Muscle layer of duodenum (tissue), 2 donors: ENCODE measurements around the gene PRR33.

Experiments used
- H3K27ac ChIP-seq: one replicate; pipeline ENCODE4 v1.7.0; 2013; ENCODE audit warnings: mild to moderate bottlenecking, low read length
- H3K27me3 ChIP-seq: one replicate; pipeline ENCODE4 v1.7.0; 2013; ENCODE audit warnings: low read depth, mild to moderate bottlenecking, control low read depth, low read length
- H3K36me3 ChIP-seq, 2 donors: one replicate each; pipeline ENCODE4 v1.7.0; 2013; ENCODE audit warnings: low read length in 2 of 2, control low read depth in 1 of 2, mild to moderate bottlenecking in 1 of 2; ENCODE audit not compliant: insufficient read depth in 2 of 2, control insufficient read depth in 1 of 2
- H3K4me1 ChIP-seq, 2 donors: one replicate each; pipeline ENCODE4 v1.7.0; 2013; ENCODE audit warnings: low read length in 2 of 2, mild to moderate bottlenecking in 2 of 2, control low read depth in 1 of 2, moderate library complexity in 1 of 2; ENCODE audit not compliant: insufficient read depth in 2 of 2, control insufficient read depth in 1 of 2
- H3K4me3 ChIP-seq, 2 donors: one replicate each; pipeline ENCODE4 v1.7.0; 2013; ENCODE audit warnings: low read length in 2 of 2, low read depth in 1 of 2, mild to moderate bottlenecking in 1 of 2
- H3K9me3 ChIP-seq, 2 donors: one replicate each; pipeline ENCODE4 v1.7.0; 2013; ENCODE audit warnings: low read length in 2 of 2, control low read depth in 1 of 2, mild to moderate bottlenecking in 1 of 2; ENCODE audit not compliant: control insufficient read depth in 1 of 2
- donor health status: healthy.

PRR33 gene

DNA sequence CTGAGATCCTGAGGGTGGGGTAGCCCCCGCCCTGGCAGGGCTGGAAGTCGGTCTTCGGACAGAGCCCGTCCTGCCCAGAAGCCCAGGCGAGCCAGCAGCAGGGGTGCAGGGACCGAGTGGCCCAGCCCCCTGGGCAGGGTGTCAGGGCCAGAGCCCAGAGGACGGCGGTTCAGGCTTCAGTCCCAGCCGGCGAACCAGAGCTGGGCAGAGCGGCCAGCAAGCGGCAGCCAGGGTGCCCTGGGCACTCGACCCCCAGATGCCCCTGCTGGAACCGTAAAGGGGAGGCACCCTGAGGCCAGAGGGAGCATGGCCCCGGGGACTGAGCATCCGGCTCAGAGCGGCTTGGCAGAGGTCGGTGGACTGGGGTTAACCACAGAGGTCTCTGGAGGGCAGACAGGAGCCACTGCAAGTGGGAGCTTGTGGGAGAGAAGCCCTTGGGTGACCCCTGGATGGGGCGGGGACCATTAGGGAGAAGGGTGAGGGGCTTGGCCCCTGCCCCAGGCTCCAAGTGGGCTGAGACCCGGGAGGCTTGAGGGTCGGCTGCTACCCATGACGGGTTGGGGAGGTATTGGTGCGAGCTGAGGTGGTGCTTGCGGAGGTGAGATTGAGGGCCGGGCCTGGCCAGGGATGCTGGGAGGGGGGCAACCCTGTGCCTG is 22.9 kb downstream of the PRR33 start:
- Histone ChIP-seq H3K4me3 (peak overlapping the region; percentile 15 to 47), H3K36me3 (no peaks in the 10 kb centered on the region), H3K4me1 (peaks cover 0 to 32% of the 10 kb centered on the region in 2 donors), H3K27ac (no peak overlapping the region), H3K9me3 (no peaks in the 10 kb centered on the region), H3K27me3 (no peaks in the 10 kb centered on the region)

DNA sequence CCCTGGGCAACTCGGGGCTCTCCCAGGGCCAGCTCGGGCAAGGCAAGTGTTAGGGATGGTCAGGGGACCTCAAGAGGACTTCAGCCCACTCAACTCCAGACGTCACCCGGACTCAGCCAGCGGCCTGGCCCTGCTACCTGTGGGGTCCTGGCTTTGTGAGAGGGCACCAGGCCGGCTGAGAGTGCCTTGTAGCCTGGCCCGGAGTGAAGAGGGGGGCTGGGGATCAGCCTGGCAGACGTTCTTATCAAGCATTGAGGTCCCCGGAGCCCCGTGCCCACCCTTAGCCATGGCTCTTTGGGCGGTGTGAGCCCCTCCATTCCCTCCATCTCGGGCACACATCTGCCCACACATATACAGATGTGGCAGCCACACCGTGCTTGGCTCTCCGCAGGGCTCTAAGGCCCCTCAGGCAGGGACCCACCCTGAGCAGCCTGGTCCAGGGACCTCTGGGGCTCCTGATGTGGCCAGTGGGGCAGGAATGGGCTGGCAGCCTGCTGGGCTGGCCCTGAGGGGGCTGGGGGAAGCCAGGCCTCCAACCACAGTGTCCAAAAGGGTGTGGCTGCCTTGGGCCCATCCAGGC is 23.5 kb downstream of the PRR33 start:
- Histone ChIP-seq H3K36me3 (no peaks in the 10 kb centered on the region), H3K27me3 (no peaks in the 10 kb centered on the region), H3K27ac (no peak overlapping the region), H3K4me1 (peaks cover 0 to 38% of the 10 kb centered on the region in 2 donors), H3K9me3 (no peaks in the 10 kb centered on the region), H3K4me3 (peak overlapping the region in 1 of 2 donors; percentile 15)

DNA sequence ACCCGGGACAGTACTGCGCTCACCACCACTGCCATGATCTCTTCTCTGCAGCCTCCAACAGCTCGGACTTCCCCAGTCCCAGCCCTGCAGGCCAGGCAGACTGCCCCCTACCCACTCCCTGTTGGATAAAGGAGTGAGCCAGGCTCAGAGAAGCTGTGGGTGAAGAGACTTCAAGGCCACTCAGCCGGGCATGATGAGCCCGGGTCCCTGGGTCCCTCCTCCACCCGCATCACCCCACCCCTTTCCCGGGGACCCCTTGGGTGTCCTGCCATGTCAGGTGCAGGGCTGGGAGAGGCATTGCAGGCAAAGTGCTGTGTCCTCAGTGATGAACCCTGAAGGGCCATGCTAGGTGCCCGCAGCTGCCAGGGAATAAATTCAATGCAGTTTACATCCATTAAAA is 24.3 kb downstream of the PRR33 start:
- H3K4me3 ChIP-seq: no peak overlapping the region
- no peaks in the 10 kb centered on the region for H3K36me3 ChIP-seq
- H3K9me3 ChIP-seq: no peaks in the 10 kb centered on the region
- no peaks in the 10 kb centered on the region for H3K27me3 ChIP-seq
- peaks cover 0 to 42% of the 10 kb centered on the region in 2 donors for H3K4me1 ChIP-seq
- H3K27ac ChIP-seq: no peak overlapping the region

DNA sequence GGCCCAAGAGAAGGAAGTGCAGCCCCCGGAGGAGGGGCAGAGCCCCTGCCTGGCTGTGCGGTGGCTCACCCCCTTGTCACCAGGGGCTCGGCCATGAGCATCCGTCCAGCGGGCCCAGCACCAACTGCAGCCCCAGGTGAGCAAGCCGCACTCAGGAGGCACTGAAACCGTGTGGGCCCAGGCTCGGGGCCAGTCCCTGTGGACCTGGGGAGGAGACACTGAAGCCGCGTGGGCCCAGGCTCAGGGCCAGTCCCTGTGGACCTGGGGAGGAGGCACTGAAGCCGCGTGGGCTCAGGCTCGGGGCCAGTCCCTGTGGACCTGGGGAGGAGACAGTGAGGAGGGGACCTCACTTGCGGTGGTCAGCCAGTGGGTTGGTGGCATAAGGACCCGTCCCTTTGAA is 24.9 kb downstream of the PRR33 start:
- no peak overlapping the region for H3K27ac ChIP-seq
- peaks cover 0 to 42% of the 10 kb centered on the region in 2 donors for H3K4me1 ChIP-seq
- H3K4me3 ChIP-seq: peak overlapping the region in 1 of 2 donors; percentile 2

DNA sequence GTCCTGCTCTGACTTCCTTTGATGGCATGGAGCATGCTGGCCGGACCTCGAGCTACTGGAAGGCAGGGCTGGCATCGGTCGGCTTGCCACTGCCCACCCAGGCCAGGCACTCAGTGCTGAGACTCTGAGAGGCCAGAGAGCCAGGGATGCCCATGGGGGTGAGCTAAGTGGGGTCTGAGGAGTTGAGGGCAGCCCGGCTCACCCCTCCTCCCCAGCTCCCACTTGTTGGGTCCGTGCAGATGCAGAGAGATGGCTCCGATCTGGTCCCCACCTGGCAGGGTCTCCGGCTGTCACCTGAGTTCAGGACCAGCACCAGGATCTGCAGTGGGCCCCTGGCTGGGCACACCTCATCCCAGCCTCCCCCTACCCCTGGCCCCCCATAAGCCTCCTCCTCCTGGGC is 25.5 kb downstream of the PRR33 start:
- no peaks in the 10 kb centered on the region for H3K9me3 ChIP-seq
- no peaks in the 10 kb centered on the region for H3K27me3 ChIP-seq
- no peaks in the 10 kb centered on the region for H3K36me3 ChIP-seq
- peak overlapping the region in 1 of 2 donors; percentile 58 for H3K4me3 ChIP-seq
- H3K4me1 ChIP-seq: peaks cover 0 to 37% of the 10 kb centered on the region in 2 donors
- no peak overlapping the region for H3K27ac ChIP-seq

More for the DNA sequence above, 24.9 kb downstream of the PRR33 start:
- Histone ChIP-seq H3K36me3 (no peaks in the 10 kb centered on the region), H3K9me3 (no peaks in the 10 kb centered on the region), H3K27me3 (no peaks in the 10 kb centered on the region)

DNA sequence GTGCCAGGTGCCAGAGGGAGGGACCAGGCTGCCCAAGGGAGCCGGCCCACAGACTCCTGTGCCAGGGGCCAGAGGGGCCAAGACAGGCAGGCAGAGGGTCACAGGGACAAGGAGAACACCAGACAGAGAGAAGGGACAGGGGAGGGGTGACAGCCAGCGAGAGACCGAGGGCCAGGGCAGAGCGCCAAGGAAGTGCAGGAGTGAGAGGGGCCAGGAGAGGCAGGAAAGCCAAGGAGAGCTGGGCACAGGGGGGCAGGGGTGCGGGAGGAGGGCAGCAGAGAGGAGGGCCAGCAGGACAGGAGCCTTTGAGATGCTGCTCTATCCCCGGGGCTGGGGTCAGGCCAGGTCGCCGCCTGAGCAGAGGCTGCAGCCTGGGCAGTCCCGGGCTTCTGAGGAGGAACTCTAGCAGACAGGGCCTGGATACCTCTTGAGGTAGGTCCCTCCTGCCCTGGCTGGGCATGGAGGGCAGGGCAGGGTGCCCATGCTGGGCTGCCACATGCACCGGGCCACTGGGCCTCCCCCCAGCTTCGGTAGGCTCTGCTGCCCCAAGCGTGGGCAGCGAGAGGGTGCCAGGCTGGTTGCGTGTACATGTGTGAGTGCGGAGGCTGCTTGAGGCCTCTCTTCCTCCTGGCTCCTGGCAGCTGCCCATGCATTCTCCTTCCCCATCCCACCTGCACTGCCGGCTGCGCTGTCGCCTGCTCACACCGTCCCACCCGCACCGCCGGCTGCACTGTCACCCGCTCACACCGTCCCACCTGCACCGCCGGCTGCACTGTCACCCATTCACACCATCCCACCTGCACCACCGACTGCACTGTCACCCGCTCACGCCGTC is 26.6 kb downstream of the PRR33 start:
- H3K4me1 ChIP-seq: peaks cover 0 to 35% of the 10 kb centered on the region in 2 donors
- peak overlapping the region; percentile 85 for H3K27ac ChIP-seq
- H3K4me3 ChIP-seq: peak overlapping the region; percentile 33 to 58

DNA sequence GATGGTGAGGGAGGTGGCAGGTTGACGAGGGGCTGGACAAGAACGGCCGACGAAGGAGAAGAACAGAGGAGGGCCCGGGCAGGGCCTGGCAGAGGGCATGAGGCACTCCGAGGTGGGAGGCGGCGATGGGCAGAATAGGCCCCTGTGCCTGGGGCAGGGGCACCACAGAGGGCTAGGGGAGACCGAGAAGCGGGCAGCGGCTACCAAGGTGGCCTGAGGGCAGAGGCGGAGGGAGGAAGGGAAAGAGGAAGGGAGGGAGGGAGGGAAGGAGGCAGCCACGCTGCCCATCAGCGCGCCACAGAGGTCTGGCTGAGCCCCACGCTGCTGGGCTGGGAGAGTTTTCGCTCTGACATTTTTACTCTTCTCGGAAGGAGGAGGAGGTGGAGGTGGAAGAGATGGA is 27.5 kb downstream of the PRR33 start:
- Histone ChIP-seq H3K36me3 (no peaks in the 10 kb centered on the region), H3K4me1 (peaks cover 0 to 33% of the 10 kb centered on the region in 2 donors), H3K27ac (peak overlapping the region; percentile 85), H3K4me3 (peak overlapping the region; percentile 42 to 58), H3K9me3 (no peaks in the 10 kb centered on the region), H3K27me3 (no peaks in the 10 kb centered on the region)

More for the DNA sequence above, 26.6 kb downstream of the PRR33 start:
- H3K9me3 ChIP-seq: no peaks in the 10 kb centered on the region
- H3K36me3 ChIP-seq: no peaks in the 10 kb centered on the region
- no peaks in the 10 kb centered on the region for H3K27me3 ChIP-seq

DNA sequence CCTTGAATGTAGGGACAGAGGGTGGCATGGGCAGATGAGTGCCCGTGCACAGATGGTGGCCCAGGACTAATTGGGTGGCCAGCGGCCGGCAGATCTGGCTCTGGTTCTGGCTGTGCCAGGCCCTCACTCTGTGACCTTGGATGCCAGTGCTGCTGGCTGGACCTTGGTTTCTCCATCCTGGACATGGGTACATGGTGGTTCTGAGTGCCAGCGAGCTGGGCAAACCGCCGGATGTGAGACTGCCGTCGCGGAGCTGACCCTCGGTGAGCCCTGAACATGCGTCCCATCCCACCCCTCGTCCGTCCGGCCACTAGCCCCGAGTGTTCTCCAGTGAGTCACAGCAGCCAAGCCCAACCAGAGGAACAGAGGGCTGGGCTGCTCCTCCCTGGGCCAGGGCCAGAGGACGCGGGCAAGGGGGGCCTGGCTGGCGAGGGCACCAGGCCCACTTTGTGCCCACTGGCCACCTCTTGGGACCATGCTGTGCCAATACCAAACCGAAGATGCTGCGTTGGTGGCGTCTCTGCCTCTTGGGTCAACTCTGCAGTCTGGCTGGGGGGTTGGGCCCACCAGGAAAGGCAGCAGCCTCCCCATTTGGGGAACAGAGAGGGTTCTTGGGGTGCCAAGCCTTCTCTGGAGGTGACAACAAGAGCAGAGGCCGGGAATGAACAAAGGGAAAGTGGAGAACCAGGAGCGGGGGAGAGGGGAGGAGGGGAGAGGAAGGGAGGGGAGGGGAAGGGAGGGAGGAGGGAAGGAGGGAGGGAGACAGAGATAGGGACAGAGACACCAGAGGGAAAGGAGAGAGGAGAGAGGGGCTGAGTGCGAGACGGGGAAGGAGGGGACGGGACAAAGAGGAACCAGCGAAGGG is 28.1 kb downstream of the PRR33 start:
- Histone ChIP-seq H3K36me3 (no peaks in the 10 kb centered on the region), H3K4me1 (peaks cover 0 to 33% of the 10 kb centered on the region in 2 donors), H3K27ac (peak overlapping the region; percentile 85), H3K4me3 (peak overlapping the region; percentile 42 to 58), H3K27me3 (no peaks in the 10 kb centered on the region), H3K9me3 (no peaks in the 10 kb centered on the region)

DNA sequence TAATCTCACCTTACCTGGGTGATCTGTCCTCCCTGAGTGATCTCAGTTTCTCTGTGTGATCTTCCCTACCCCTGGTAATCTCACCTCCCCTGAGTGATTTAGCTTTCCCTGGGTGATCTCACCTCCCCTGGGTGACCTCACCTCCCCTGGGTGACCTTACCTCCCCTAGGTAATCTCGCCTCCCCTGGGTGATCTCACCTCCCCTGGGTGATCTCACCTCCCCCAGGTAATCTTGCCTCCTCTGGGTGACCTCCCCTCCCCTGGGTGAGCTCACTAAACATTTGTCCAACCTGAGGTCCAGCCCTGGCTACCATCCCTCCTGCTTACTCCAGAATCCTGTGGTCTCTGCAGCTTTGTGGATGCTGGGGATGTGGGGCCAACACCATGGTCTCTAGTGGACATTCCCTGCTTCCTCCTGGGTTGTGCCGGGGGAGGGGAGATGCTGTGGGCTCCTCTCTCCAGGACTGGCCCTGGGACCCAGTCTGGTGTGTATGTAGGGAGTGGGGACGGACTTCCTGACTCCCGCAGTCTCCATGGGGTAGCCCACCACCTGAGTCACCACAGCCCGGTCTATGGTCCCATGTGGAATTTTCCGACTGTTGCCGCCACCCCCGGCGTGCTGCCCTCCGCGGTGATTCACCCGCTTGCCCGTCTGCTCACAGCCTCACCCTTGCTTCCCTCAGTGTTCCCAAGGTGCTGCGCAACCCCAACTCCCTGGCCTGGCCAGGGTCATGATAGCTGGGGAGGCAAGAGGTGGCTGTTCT is 28.9 kb downstream of the PRR33 start:
- Histone ChIP-seq H3K9me3 (no peaks in the 10 kb centered on the region), H3K36me3 (no peaks in the 10 kb centered on the region), H3K27me3 (no peaks in the 10 kb centered on the region), H3K4me3 (no peak overlapping the region), H3K27ac (peak overlapping the region; percentile 85), H3K4me1 (peaks cover 0 to 33% of the 10 kb centered on the region in 2 donors)
